ENCODE results near the gene C14orf132.

C14orf132 gene

DNA sequence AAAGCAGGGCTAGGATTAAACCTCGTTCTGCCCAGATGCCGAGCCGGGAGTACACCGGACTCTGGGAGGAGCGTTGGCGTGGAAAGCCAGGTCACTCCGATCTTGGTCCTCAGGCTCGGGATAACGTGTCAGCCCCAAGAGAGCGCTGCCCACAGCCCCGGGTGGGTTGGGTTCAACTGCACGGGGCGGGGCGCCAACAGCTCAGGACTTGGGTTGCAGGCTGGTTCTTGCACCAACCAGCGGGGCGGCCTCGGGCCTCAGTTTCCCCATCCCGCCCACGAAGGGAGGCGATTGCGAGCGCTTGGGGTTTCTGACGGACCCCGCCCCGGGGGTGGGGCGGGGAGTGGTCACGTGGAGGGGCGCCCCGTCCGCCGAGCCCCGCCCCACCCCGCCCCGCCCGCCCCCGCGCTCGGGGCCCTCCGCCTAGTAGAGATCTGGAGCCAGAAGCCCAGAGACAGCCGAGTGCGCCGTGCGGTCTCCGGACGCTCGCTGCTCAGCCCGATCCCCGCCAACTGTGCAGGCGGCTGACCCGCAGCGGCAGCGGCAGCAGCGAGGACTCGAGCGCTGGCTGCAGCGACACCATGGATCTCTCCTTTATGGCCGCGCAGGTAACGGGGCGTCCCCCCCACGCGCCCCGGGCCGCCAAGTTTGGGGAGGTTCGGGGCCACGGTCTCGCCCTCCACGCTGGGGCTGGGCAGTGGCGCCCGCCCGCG, at the start of gene C14orf132:
C14orf132 (plus strand) TSS at position 443 of the 713 bp plus-strand sequence; CDS start at position 582, 139 bp downstream.
- TF ChIP-seq, protein P1, sequence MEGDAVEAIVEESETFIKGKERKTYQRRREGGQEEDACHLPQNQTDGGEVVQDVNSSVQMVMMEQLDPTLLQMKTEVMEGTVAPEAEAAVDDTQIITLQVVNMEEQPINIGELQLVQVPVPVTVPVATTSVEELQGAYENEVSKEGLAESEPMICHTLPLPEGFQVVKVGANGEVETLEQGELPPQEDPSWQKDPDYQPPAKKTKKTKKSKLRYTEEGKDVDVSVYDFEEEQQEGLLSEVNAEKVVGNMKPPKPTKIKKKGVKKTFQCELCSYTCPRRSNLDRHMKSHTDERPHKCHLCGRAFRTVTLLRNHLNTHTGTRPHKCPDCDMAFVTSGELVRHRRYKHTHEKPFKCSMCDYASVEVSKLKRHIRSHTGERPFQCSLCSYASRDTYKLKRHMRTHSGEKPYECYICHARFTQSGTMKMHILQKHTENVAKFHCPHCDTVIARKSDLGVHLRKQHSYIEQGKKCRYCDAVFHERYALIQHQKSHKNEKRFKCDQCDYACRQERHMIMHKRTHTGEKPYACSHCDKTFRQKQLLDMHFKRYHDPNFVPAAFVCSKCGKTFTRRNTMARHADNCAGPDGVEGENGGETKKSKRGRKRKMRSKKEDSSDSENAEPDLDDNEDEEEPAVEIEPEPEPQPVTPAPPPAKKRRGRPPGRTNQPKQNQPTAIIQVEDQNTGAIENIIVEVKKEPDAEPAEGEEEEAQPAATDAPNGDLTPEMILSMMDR (IDR thresholded peaks at IDR 0.05), result no peak

DNA sequence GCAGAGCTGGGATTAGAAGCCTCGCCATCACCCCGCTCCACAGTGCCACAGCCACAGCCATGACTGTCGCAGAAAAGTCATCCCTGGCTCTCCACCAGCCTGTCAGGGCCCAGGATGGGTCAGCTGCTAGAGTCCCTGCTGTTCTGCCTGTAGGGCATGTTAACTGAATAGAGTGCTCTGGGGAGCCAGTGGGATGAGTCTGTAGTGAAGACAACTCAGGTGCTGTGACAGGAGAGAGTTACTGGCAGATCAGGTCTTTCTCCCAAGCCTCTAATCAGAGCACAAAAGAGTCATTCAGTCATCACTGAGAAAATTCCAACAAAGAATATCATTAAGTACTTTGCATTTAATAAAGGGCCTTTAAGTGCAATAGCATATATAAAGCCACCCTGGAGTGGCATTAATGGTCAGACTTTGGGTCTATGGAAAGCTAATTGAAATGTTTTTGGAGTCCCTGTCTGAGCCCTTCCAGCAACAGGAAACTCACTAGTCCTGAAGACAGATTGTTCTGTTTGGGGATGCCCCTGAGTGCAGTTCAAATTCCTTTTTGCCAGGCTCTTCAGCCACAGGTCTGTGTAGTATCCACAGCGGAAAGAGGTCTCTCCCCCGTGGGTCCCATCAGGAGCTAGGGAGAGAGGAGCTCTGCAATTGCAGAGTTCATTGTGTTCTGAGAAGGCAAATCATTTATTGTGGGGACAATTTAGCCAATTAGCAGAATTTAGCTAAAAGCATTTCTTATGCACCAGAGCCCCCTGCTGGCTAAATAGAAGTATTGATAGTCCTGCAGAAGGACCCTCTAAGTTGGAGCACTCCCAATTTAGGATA, 45.2 kb upstream of the C14orf132 start:
- TF ChIP-seq, protein P1 (IDR thresholded peaks at IDR 0.05), result peak; percentile 73

DNA sequence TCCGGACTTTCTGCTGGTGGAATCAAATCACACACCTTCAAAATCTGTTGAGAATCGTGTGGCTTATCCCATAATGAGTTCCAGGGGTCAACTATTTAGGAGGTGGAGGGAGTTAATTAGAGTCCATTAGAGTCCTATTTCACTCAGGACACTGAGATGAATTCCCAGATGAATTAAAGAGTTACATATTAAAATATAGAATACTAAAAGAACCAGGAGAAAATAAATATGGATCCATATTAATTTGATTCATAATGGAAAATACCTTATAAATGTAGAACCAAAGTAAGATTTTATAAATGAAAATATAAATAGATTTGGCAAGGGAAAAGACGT, 44.6 kb upstream of the C14orf132 start:
- TF ChIP-seq, protein P1 (IDR thresholded peaks at IDR 0.05), result 0 out of 2 replicates have a peak, but pooled peaks have one; percentile 12

DNA sequence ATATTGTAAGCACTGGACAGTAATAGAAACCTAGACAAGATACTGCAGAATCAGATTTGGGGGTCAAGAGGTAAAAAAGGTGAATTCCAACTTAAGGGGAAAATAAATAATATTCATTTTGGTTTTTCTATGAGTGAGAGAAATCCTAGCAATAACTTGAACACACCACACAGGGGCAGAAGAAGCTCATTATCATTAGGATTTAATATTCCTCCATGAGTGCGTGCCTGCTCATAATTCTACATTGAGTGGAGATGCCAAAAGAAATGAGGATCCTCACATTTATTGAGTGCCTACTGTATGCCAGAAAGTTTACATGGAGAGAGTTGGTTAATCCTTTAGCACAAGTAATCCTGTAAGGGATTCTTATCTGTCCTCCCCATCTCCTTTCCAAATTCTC, 40.5 kb upstream of the C14orf132 start:
- TF ChIP-seq, protein P1 (IDR thresholded peaks at IDR 0.05), result peak; percentile 51; the same call in 1 of the 2 replicates

GRCh38 chr14:96001866-96002497, 37.2 kb upstream of the C14orf132 start:
- TF ChIP-seq, protein P1 (IDR thresholded peaks at IDR 0.05), result no peak

DNA sequence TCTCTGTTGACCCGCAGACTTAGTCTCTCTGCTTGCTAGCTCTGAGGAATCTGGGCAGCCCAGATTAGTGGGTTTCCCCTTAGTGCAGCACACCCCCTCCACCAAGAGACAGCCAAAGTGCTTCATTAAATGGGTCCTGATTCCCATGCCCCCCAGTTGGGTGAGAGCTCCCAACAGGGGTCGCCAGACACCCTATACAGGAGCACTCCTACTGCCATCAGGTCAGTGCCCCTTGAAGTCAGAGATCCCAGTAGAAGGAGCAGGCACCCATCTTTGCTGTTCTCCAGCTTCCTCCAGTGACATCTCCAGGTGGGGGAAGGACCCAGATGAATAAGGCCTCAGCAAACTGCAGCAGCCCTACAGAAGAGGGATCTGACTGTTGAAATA, 36.7 kb upstream of the C14orf132 start:
- TF ChIP-seq, protein P1 (IDR thresholded peaks at IDR 0.05), result no peak

DNA sequence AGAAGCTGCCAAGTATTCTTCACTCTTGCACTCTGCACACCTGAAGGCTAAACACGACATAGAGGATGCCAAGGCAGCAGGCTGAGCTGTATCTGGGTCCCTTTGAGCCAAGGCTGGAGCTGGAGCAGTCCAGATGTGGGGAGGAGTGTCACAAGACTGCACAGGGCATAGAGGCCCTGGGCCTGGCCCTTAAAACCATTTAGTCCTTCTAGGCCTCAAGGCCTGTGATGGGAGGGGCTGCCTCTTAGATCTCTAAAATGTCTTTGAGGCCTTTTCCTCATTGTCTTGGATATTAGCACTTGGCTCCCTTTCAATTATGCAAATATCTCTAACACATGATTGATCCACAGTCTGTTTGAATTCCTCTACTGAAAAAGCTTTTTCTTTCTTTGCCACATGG, 28.0 kb upstream of the C14orf132 start:
- TF ChIP-seq, protein P1 (IDR thresholded peaks at IDR 0.05), result no peak

Measured in LNCAP (cell line).